Lower leg skin (tissue), 4 donors: ENCODE data around the gene SLC5A8. TPM values are rescaled to one million over a fixed set of nuclear protein-coding genes. Genes with fewer than 3 reads are reported as not detected.

Experiments
- total RNA-seq, 4 donors: library from RNA; depleted of rRNA; stranded (reverse); fragments of >200 nt; gene quantifications; one replicate each; pipeline ENCODE4 v1.1.0, GENCODE V29; 2016

Gene SLC5A8
- total RNA-seq, 4 donors from 2014 or later = 0.42 TPM; not detected in 3

Other genes starting within 250 kb of the SLC5A8 start
- gene UTP20, start 69.9 kb upstream of the SLC5A8 start, total RNA-seq = 10 to 100 TPM in 1 of 4 donors, 1 to 10 TPM in 3; 9.2 to 11.1 (median 9.5) TPM
- 10 to 100 TPM; 22.5 to 50.0 (median 36.7) TPM for gene ARL1, start 197.5 kb upstream of the SLC5A8 start, total RNA-seq